ENCODE data around the gene TRIO. TPM values are rescaled to one million over a fixed set of nuclear protein-coding genes. Genes with fewer than 3 reads are reported as not detected.

The TRIO gene
- total and polyA plus RNA-seq, 2 donors (not counting 3 experiments of a cell fraction or from before 2014, with no cell fraction given), result 82.9 to 248 TPM

DNA sequence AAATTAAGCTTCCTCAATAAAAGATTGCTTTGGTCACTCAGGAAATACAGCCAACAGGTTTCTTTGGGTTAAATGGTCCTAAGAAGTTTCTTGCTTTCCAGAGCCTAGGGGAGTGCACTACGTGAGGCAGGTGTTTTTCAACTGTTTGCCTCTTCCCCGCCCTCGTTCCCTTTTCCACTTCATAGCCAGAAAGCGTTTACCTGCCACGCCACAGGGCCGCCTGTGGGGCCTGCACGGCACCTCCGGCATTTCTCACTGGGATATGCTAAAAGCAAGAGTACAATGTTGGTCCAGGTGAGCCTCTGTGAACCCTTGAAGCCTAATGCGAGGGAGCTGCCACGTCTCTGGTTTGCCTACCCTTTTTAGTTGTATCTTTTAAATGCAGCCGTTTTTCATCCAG is 270.9 kb downstream of the TRIO start:
- TF ChIP-seq JUN (IDR thresholded peaks at IDR 0.05; ENCODE audit: borderline replicate concordance, insufficient read depth, insufficient read length, low read depth) (no peak), POLR2A (IDR thresholded peaks at IDR 0.05; ENCODE audit: low read depth, low read length) (no peak), MYC (IDR thresholded peaks at IDR 0.05; ENCODE audit: low read depth, low read length) (no peak), FOS (IDR thresholded peaks at IDR 0.05; ENCODE audit: borderline replicate concordance, insufficient read depth, low read length) (no peak), POLR2AphosphoS5 (IDR thresholded peaks at IDR 0.05; ENCODE audit: insufficient read depth, low read depth, low read length) (no peak), GATA2 (IDR thresholded peaks at IDR 0.05; ENCODE audit: insufficient read depth, insufficient read length, low read depth, low read length) (no peak), EZH2 (IDR thresholded peaks at IDR 0.05; ENCODE audit: borderline replicate concordance, low read depth, low read length, severe bottlenecking) (no peak)
- TF ChIP-seq, protein P1, sequence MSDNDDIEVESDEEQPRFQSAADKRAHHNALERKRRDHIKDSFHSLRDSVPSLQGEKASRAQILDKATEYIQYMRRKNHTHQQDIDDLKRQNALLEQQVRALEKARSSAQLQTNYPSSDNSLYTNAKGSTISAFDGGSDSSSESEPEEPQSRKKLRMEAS (IDR thresholded peaks at IDR 0.05; ENCODE audit: insufficient read depth, insufficient read length), result no peak
- TF ChIP-seq, protein P2, sequence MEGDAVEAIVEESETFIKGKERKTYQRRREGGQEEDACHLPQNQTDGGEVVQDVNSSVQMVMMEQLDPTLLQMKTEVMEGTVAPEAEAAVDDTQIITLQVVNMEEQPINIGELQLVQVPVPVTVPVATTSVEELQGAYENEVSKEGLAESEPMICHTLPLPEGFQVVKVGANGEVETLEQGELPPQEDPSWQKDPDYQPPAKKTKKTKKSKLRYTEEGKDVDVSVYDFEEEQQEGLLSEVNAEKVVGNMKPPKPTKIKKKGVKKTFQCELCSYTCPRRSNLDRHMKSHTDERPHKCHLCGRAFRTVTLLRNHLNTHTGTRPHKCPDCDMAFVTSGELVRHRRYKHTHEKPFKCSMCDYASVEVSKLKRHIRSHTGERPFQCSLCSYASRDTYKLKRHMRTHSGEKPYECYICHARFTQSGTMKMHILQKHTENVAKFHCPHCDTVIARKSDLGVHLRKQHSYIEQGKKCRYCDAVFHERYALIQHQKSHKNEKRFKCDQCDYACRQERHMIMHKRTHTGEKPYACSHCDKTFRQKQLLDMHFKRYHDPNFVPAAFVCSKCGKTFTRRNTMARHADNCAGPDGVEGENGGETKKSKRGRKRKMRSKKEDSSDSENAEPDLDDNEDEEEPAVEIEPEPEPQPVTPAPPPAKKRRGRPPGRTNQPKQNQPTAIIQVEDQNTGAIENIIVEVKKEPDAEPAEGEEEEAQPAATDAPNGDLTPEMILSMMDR (IDR thresholded peaks at IDR 0.05; ENCODE audit: extremely low read depth in 1 of 2, insufficient read depth in 1 of 2, low read depth in 1 of 2, low read length in 2 of 2), result no peak
- H3K4me2 ChIP-seq (ENCODE audit: insufficient read depth, low read length), result no peak overlapping the region
- no peak overlapping the region for H3K9ac ChIP-seq (replicated peaks; ENCODE audit: extremely low read depth, insufficient read depth, low read length)
- no peaks in the 10 kb centered on the region for H4K20me1 ChIP-seq (replicated peaks; ENCODE audit: control insufficient read depth, extremely low read depth, insufficient read depth, low read length)
- CTCF ChIA-PET, result interaction anchor here (1.8 kb wide), 1 partner anchor 234 kb away, joined by 6 read pairs; no protein-coding TSS in a partner anchor
- H3K36me3 ChIP-seq (ENCODE audit: control insufficient read depth in 2 of 2, extremely low read depth in 1 of 2, insufficient read depth in 2 of 2, low read length in 2 of 2), result peaks cover 21 to 27% of the 10 kb centered on the region in 2 experiments
- H3K79me2 ChIP-seq (ENCODE audit: control insufficient read depth, insufficient read depth, low read length), result peaks cover 14% of the 10 kb centered on the region
- no peaks in the 10 kb centered on the region for H3K27me3 ChIP-seq (ENCODE audit: control insufficient read depth in 2 of 2, insufficient read depth in 2 of 2, low read length in 2 of 2)
- no peaks in the 10 kb centered on the region for H3K9me3 ChIP-seq (replicated peaks; ENCODE audit: control insufficient read depth, insufficient read depth, low read length)
- no peaks in the 10 kb centered on the region for H3K9me1 ChIP-seq (replicated peaks; ENCODE audit: control insufficient read depth, extremely low read depth, insufficient read depth, low read length)
- FAIRE-seq, result no peak
- intact Hi-C loops (cut with micrococcal nuclease), result no loop called here
- no peak overlapping the region for H2AFZ ChIP-seq (ENCODE audit: low read depth, low read length)
- H3K4me3 ChIP-seq (replicated peaks in 1 of 3; ENCODE audit: insufficient read depth in 1 of 3, low read depth in 1 of 3, low read length in 3 of 3), result no peak overlapping the region
- no peak overlapping the region for H3K27ac ChIP-seq (ENCODE audit: insufficient read depth, low read depth, low read length)
- BruUV-seq (replicated peaks), result no TSS peak
- POLR2A ChIA-PET, result no interaction called here
- no peaks in the 10 kb centered on the region for H3K4me1 ChIP-seq (ENCODE audit: control insufficient read depth, extremely low read depth, insufficient read depth, low read length)
- dilution Hi-C loops (cut with MboI; ENCODE audit: extremely low pct_ligation_motif_present, low sequenced_read_pairs), result no loop called here
- DNase-seq (ENCODE audit: low read depth, low spot score), result no peak
